Neutrophil (primary cell): Measurements from ENCODE around the gene KIAA0232.

Source experiments
- H3K27ac ChIP-seq: fragments of 200-600 bp; sonication (generic); 2 replicates; pipeline ENCODE4 v1.5.1; 2016; ENCODE audit warnings: mild to moderate bottlenecking, moderate library complexity
- H3K27me3 ChIP-seq: fragments of 200-600 bp; sonication (generic); 2 replicates; pipeline ENCODE4 v1.6.0; 2016; ENCODE audit warnings: mild to moderate bottlenecking
- H3K36me3 ChIP-seq: fragments of 200-600 bp; sonication (generic); 2 replicates; pipeline ENCODE4 v1.5.1; 2017
- H3K4me1 ChIP-seq, 2 experiments: fragments of 200-600 bp in 1 of 2; sonication (generic) in 1 of 2; 1 replicate in 1 of 2; 2 replicates in 1 of 2; pipeline versions ENCODE4 v1.5.1 to v1.6.1; 2013 to 2016; ENCODE audit warnings: low read depth in 1 of 2, low read length in 1 of 2, mild to moderate bottlenecking in 1 of 2, moderate library complexity in 1 of 2; ENCODE audit not compliant: control insufficient read depth in 1 of 2, insufficient read depth in 1 of 2
- H3K4me3 ChIP-seq, 2 experiments: fragments of 200-600 bp in 1 of 2; sonication (generic) in 1 of 2; 1 replicate in 1 of 2; 2 replicates in 1 of 2; pipeline ENCODE4 v1.5.1; 2013 to 2016; ENCODE audit warnings: low read depth in 1 of 2, low read length in 1 of 2, mild to moderate bottlenecking in 1 of 2, moderate library complexity in 1 of 2
- H3K9me3 ChIP-seq: fragments of 200-600 bp; sonication (generic); 2 replicates; pipeline ENCODE4 v1.5.1; 2016
- TF ChIP-seq, protein P1 (sequence below): fragments of 200-600 bp; sonication (generic); IDR thresholded peaks from 2 replicates; pipeline ENCODE4 v1.5.1; 2016; ENCODE audit warnings: antibody characterized with exemption

The KIAA0232 gene

DNA sequence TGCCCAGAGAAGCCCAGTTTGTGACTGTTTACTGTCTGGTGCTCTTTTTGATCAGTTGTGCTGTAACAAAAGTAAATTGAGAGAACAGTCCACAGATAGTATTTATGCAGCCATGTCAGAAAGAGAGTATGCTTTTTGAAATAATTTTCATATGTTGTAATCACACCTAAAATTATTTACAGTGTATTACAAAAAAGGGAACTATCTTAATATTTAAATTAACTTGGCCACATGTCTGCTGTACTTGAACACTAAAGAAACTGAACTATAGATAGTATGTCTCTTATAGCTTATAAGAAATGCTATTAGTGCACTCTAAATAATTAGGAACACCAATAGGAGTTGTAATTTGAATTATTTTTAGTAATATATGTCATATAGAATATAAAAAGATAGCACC is 30.2 kb downstream of the KIAA0232 start:
- Histone ChIP-seq H3K9me3 (no peaks in the 10 kb centered on the region), H3K27me3 (no peaks in the 10 kb centered on the region), H3K36me3 (no peaks in the 10 kb centered on the region), H3K4me3 (no peak overlapping the region), H3K27ac (peak overlapping the region; percentile 58), H3K4me1 (peaks cover 28 to 47% of the 10 kb centered on the region in 2 experiments)
- TF ChIP-seq, protein P1, sequence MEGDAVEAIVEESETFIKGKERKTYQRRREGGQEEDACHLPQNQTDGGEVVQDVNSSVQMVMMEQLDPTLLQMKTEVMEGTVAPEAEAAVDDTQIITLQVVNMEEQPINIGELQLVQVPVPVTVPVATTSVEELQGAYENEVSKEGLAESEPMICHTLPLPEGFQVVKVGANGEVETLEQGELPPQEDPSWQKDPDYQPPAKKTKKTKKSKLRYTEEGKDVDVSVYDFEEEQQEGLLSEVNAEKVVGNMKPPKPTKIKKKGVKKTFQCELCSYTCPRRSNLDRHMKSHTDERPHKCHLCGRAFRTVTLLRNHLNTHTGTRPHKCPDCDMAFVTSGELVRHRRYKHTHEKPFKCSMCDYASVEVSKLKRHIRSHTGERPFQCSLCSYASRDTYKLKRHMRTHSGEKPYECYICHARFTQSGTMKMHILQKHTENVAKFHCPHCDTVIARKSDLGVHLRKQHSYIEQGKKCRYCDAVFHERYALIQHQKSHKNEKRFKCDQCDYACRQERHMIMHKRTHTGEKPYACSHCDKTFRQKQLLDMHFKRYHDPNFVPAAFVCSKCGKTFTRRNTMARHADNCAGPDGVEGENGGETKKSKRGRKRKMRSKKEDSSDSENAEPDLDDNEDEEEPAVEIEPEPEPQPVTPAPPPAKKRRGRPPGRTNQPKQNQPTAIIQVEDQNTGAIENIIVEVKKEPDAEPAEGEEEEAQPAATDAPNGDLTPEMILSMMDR = no peak

DNA sequence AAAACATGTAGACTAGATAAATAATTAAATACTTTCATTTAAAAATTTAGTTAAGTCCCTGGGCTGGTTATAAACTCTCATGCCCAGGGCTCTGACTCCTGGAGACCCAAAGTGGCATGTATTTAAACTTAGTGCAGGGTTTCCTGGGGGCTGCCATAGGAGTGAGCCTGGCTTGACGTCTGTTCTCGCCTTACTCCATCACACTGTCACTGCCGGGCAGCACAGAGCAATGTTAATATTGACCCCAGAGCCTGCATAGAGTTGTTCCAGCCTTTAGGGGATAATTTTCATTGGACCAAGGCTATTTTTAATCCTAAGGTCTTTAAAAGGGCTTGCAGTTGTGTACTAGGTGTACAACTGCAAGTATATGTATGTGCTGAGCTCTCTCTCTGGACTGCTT is 31.2 kb downstream of the KIAA0232 start:
- peaks cover 19 to 37% of the 10 kb centered on the region in 2 experiments for H3K4me1 ChIP-seq
- H3K27me3 ChIP-seq = no peaks in the 10 kb centered on the region
- H3K9me3 ChIP-seq = no peaks in the 10 kb centered on the region
- H3K4me3 ChIP-seq = no peak overlapping the region
- H3K27ac ChIP-seq = peak overlapping the region; percentile 53
- H3K36me3 ChIP-seq = no peaks in the 10 kb centered on the region
- TF ChIP-seq, protein P1 = no peak

DNA sequence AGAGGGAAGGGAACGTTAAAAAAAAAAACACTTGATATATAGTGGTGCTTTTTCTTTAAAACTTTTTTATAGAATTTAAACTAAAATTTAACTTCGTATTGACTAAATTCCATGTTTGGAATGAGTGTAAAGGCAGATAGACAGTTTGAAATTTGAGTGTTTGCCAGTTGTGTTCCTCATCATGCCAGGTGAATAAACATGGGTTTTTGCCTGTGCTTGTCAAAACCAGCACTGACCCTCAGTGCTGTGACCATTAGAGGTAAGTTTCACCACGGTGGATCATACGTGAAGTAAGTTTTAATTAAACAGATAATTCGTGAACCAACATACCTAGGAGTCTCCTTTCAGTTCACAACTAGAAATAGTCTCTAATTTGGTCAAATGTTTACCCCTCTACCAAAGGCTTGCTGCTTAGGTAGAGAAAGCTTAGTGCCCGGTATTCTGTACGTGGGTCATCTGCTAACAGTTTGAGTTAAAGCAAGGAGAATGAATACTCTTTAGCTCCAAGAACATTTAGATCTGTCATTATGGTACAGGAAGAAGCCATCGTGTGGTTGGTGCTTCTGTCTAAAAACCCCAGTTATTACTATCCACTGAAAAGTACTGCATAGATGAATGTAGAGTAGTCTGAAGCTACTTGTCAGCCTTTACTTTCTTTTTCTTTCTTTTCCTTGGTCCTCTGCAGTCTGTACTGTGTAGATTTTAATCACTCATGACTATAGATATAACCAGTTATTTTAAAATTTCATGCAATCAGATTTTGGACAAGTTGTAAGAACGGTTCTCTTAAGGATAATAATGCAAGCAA is 32.7 kb downstream of the KIAA0232 start:
- Histone ChIP-seq H3K4me1 (peaks cover 7 to 24% of the 10 kb centered on the region in 2 experiments), H3K27me3 (no peaks in the 10 kb centered on the region), H3K27ac (peak overlapping the region; percentile 43), H3K36me3 (no peaks in the 10 kb centered on the region), H3K4me3 (no peak overlapping the region), H3K9me3 (no peaks in the 10 kb centered on the region)
- TF ChIP-seq, protein P1 = no peak

DNA sequence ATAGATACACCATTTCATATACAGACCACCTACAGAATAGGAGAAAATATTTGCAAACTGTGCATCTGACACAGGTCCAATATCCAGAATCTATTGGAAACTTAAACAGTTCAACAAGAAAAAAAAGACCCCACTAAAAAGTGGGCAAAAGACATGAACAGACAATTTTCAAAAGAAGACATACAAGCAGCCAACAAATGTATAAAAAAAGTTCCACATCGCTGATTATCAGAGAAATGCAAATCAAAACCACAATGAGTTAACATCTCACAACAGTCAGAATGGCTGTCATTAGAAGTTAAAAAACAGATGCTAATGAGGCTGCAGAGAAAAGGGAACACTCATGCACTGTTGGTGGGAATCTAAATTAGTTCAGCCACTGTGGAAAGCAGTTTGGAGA is 36.8 kb downstream of the KIAA0232 start:
- Histone ChIP-seq H3K9me3 (no peaks in the 10 kb centered on the region), H3K4me1 (no peaks in the 10 kb centered on the region), H3K27ac (no peak overlapping the region), H3K36me3 (peaks cover 4% of the 10 kb centered on the region), H3K27me3 (no peaks in the 10 kb centered on the region), H3K4me3 (no peak overlapping the region)
- TF ChIP-seq, protein P1 = no peak

DNA sequence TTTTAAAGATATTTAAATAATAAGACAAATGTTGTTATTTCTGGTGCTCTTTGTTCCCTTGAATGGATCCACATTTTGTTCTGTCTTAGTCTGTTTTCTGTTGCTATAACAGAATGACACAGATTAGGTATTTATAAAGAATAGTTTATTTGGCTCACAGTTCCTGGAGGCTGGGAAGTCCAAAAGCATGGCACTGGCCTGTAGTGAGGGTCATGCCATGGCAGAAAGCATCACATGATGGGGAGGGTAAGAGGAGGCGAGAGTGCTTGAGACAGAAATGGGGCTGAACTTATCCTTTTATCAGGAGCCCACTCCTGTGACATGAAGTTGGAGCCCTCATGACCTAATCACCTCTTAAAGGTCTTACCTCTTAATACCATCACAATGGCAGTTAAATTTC is 38.2 kb downstream of the KIAA0232 start:
- Histone ChIP-seq H3K27ac (peak overlapping the region; percentile 45), H3K4me3 (no peak overlapping the region), H3K36me3 (peaks cover 18% of the 10 kb centered on the region), H3K27me3 (no peaks in the 10 kb centered on the region), H3K4me1 (no peaks in the 10 kb centered on the region), H3K9me3 (no peaks in the 10 kb centered on the region)
- TF ChIP-seq, protein P1 = no peak
